ENCODE data around the gene EGFL7. TPM values are rescaled to one million over a fixed set of nuclear protein-coding genes. Genes with fewer than 3 reads are reported as not detected.
A peak's percentile ranks its signal among the peaks of the same experiment; 100 is the strongest.

EGFL7 gene
- total and polyA plus RNA-seq, 12 donors, result 1.9 to 452 (median 79.5) TPM

GRCh38 chr9:136676920-136677686 lies 14.4 kb downstream of the EGFL7 start:
- DNase-seq, result no peak
- Histone ChIP-seq H3K36me3 (replicated peaks in 1 of 2) (peaks cover 0 to 8% of the 10 kb centered on the region in 2 donors), H3K4me1 (replicated peaks in 1 of 2) (peaks cover 3 to 11% of the 10 kb centered on the region in 2 donors), H3K27ac (no peak overlapping the region), H3K9me3 (replicated peaks in 1 of 3) (no peaks in the 10 kb centered on the region), H3K4me3 (no peak overlapping the region), H3K27me3 (no peaks in the 10 kb centered on the region)
- no peak for TF ChIP-seq POLR2A (IDR thresholded peaks at IDR 0.05)
- no peak for TF ChIP-seq CTCF (IDR thresholded peaks at IDR 0.05)
- 91 to 94% (median 93%) methylated on average over 31 to 46 of the region's 46 CpGs for WGBS, 4 donors
- intact Hi-C loops (cut with DNase I), result no loop called here

- no peak overlapping the region for H3K4me3 ChIP-seq
- H3K27ac ChIP-seq, result no peak overlapping the region
- no peaks in the 10 kb centered on the region for H3K27me3 ChIP-seq
- intact Hi-C loops (cut with DNase I), result no loop called here
- WGBS, 4 donors, result 84 to 93% (median 88%) methylated on average over 11 to 15 of the region's 15 CpGs
- TF ChIP-seq CTCF (IDR thresholded peaks at IDR 0.05) (no peak), POLR2A (IDR thresholded peaks at IDR 0.05) (no peak)
- peaks cover 0 to 8% of the 10 kb centered on the region in 2 donors for H3K36me3 ChIP-seq (replicated peaks in 1 of 2)
- DNase-seq, result no peak
- peaks cover 8 to 11% of the 10 kb centered on the region in 2 donors for H3K4me1 ChIP-seq (replicated peaks in 1 of 2)
- no peaks in the 10 kb centered on the region for H3K9me3 ChIP-seq (replicated peaks in 1 of 3)
These were observed 15.3 kb downstream of the EGFL7 start for GRCh38 chr9:136678034-136678433.

GRCh38 chr9:136678624-136679023 lies 15.9 kb downstream of the EGFL7 start:
- H3K4me1 ChIP-seq (replicated peaks in 1 of 2), result peaks cover 8 to 11% of the 10 kb centered on the region in 2 donors
- H3K27me3 ChIP-seq, result no peaks in the 10 kb centered on the region
- TF ChIP-seq CTCF (IDR thresholded peaks at IDR 0.05), result no peak
- TF ChIP-seq POLR2A (IDR thresholded peaks at IDR 0.05), result no peak
- no peak overlapping the region for H3K27ac ChIP-seq
- 79 to 89% (median 85%) methylated on average over 5 to 6 of the region's 6 CpGs for WGBS, 4 donors
- H3K36me3 ChIP-seq (replicated peaks in 1 of 2), result peaks cover 0 to 8% of the 10 kb centered on the region in 2 donors
- intact Hi-C loops (cut with DNase I), result no loop called here
- H3K4me3 ChIP-seq, result no peak overlapping the region
- DNase-seq, result no peak
- H3K9me3 ChIP-seq (replicated peaks in 1 of 3), result no peaks in the 10 kb centered on the region

GRCh38 chr9:136679431-136679941 lies 16.8 kb downstream of the EGFL7 start:
- Histone ChIP-seq H3K9me3 (replicated peaks in 1 of 3) (no peaks in the 10 kb centered on the region), H3K36me3 (replicated peaks in 1 of 2) (peaks cover 0 to 3% of the 10 kb centered on the region in 2 donors), H3K27me3 (no peaks in the 10 kb centered on the region), H3K4me3 (no peak overlapping the region), H3K4me1 (replicated peaks in 1 of 2) (peaks cover 8 to 11% of the 10 kb centered on the region in 2 donors), H3K27ac (peak overlapping the region in 2 of 5 donors; percentile 38 to 72)
- 48 to 73% (median 62%) methylated on average over 18 to 22 of the region's 22 CpGs for WGBS, 4 donors
- TF ChIP-seq CTCF (IDR thresholded peaks at IDR 0.05), result no peak
- peak in 1 of 2 donors; percentile 7 for TF ChIP-seq POLR2A (IDR thresholded peaks at IDR 0.05)
- peak in 6 of 7 donors; percentile 53 to 80 (median 70) for DNase-seq
- intact Hi-C loops (cut with DNase I), result no loop called here

Data from adrenal gland (tissue), 12 donors.